ENCODE results near the gene ITGB4. TPM values are rescaled to one million over a fixed set of nuclear protein-coding genes. Genes with fewer than 3 reads are reported as not detected.
"Not testable (repeated sequence)": the region's sequence is repeated elsewhere in the genome, so short reads cannot be mapped to it uniquely, and the experiment has no call there.

Gene ITGB4
- total RNA-seq, 6 donors from 2014 or later, result 16.8 to 75.2 (median 41.2) TPM

- WGBS, 2 donors, result 93 to 94% methylated on average over 3 to 27 of the region's 29 CpGs
- Histone ChIP-seq H3K36me3 (peaks cover 3 to 46% (median 15%) of the 10 kb centered on the region in 4 donors), H3K9me3 (no peaks in the 10 kb centered on the region), H3K27ac (no peak overlapping the region), H3K4me3 (no peak overlapping the region), H3K4me1 (peaks cover 14 to 23% (median 19%) of the 10 kb centered on the region in 4 donors), H3K27me3 (no peaks in the 10 kb centered on the region)
- ATAC-seq (ENCODE audit: low FRiP score in 2 of 2) (no peak), DNase-seq (no peak)
- TF ChIP-seq, protein P1, sequence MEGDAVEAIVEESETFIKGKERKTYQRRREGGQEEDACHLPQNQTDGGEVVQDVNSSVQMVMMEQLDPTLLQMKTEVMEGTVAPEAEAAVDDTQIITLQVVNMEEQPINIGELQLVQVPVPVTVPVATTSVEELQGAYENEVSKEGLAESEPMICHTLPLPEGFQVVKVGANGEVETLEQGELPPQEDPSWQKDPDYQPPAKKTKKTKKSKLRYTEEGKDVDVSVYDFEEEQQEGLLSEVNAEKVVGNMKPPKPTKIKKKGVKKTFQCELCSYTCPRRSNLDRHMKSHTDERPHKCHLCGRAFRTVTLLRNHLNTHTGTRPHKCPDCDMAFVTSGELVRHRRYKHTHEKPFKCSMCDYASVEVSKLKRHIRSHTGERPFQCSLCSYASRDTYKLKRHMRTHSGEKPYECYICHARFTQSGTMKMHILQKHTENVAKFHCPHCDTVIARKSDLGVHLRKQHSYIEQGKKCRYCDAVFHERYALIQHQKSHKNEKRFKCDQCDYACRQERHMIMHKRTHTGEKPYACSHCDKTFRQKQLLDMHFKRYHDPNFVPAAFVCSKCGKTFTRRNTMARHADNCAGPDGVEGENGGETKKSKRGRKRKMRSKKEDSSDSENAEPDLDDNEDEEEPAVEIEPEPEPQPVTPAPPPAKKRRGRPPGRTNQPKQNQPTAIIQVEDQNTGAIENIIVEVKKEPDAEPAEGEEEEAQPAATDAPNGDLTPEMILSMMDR (IDR thresholded peaks at IDR 0.05), result no peak
- TF ChIP-seq POLR2AphosphoS5 (IDR thresholded peaks at IDR 0.05) (no peak), EP300 (IDR thresholded peaks at IDR 0.05) (no peak), POLR2A (IDR thresholded peaks at IDR 0.05) (no peak)
Measured at GRCh38 chr17:75756451-75757085, 35.3 kb downstream of the ITGB4 start.

DNA sequence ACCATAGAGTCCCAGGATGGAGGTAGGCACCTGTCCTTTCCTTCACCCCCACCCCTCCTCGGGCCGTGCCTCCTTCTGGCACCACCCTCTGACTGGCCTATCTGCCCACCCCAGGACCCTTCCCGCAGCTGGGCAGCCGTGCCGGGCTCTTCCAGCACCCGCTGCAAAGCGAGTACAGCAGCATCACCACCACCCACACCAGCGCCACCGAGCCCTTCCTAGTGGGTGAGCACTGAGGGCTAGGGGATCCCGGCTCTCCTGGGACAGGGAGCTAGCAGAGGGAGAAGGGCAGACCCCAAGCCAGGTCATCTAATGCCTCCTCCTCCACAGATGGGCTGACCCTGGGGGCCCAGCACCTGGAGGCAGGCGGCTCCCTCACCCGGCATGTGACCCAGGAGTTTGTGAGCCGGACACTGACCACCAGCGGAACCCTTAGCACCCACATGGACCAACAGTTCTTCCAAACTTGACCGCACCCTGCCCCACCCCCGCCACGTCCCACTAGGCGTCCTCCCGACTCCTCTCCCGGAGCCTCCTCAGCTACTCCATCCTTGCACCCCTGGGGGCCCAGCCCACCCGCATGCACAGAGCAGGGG lies 35.9 kb downstream of the ITGB4 start:
- ATAC-seq (ENCODE audit: low FRiP score in 2 of 2), result no peak
- 91 to 93% methylated on average over 17 to 20 of the region's 21 CpGs for WGBS, 2 donors

DNA sequence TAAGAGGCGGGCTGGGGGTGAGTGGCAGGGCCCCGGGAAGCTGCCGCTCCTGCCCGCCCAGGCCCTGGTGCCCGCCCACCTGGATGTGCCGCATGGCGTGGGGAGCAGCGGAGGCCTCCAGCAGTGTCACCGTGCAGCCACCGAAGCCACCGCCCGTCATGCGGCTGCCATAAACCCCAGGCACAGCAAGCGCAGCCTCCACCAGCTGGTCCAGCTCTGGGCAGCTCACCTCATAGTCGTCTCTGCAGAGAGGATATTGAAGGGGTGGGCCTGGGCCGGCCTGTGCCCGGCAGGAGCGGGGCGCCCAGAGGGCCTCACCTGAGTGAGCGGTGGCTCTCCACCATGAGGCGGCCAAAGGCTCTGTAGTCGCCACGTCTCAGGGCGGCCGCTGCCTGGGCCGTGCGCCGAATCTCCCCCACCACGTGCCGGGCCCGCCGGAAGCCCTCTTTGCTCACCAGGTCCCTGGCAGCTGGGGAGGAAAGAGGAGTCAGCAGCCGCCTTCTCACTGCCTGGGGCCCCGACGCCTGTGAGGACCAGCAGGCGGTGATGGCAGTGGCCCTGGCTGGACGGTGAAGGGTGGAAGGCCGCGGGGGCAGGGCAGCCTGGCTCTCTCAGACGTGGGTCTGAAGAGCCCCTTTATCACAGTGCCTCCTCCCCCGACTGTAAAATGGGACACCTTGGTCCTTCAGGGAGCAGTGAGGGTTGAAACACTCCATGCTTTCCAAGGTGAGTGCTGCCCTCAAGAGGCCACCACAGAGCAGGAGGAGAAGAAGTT lies 37.1 kb downstream of the ITGB4 start:
- H3K36me3 ChIP-seq, result peaks cover 3 to 47% (median 19%) of the 10 kb centered on the region in 4 donors
- peak in 1 of 2 donors; percentile 83 for DNase-seq

More for the DNA sequence above, 35.9 kb downstream of the ITGB4 start:
- peaks cover 14 to 23% (median 19%) of the 10 kb centered on the region in 4 donors for H3K4me1 ChIP-seq
- TF ChIP-seq POLR2A (IDR thresholded peaks at IDR 0.05), result no peak
- TF ChIP-seq POLR2AphosphoS5 (IDR thresholded peaks at IDR 0.05), result no peak
- TF ChIP-seq, protein P1 (IDR thresholded peaks at IDR 0.05), result no peak
- TF ChIP-seq EP300 (IDR thresholded peaks at IDR 0.05), result no peak
- DNase-seq, result no peak
- H3K27me3 ChIP-seq, result no peaks in the 10 kb centered on the region
- peaks cover 3 to 41% (median 15%) of the 10 kb centered on the region in 4 donors for H3K36me3 ChIP-seq
- H3K4me3 ChIP-seq, result no peak overlapping the region
- no peak overlapping the region for H3K27ac ChIP-seq
- H3K9me3 ChIP-seq, result no peaks in the 10 kb centered on the region

GRCh38 chr17:75759457-75759856 lies 38.2 kb downstream of the ITGB4 start:
- peak overlapping the region in 1 of 4 donors; percentile 29 for H3K27ac ChIP-seq
- no peak for ATAC-seq (ENCODE audit: low FRiP score in 2 of 2)
- no peak overlapping the region for H3K4me3 ChIP-seq
- peaks cover 3 to 47% (median 19%) of the 10 kb centered on the region in 4 donors for H3K36me3 ChIP-seq
- peaks cover 10 to 24% (median 14%) of the 10 kb centered on the region in 4 donors for H3K4me1 ChIP-seq
- H3K9me3 ChIP-seq, result no peaks in the 10 kb centered on the region
- no peaks in the 10 kb centered on the region for H3K27me3 ChIP-seq
- DNase-seq, result no peak
- 80 to 84% methylated on average over 3 of the region's 3 CpGs for WGBS, 2 donors
- no peak for TF ChIP-seq EP300 (IDR thresholded peaks at IDR 0.05)

More for the DNA sequence above, 37.1 kb downstream of the ITGB4 start:
- Histone ChIP-seq H3K9me3 (no peaks in the 10 kb centered on the region), H3K27me3 (no peaks in the 10 kb centered on the region), H3K4me3 (no peak overlapping the region), H3K4me1 (peaks cover 11 to 24% (median 15%) of the 10 kb centered on the region in 4 donors), H3K27ac (no peak overlapping the region)
- 89% methylated on average over 25 of the region's 41 CpGs; no CpG with 5 or more reads in 1 of the 2 donors for WGBS, 2 donors
- TF ChIP-seq, protein P1 (IDR thresholded peaks at IDR 0.05), result no peak
- TF ChIP-seq EP300 (IDR thresholded peaks at IDR 0.05) (no peak), POLR2A (IDR thresholded peaks at IDR 0.05) (no peak), POLR2AphosphoS5 (IDR thresholded peaks at IDR 0.05) (no peak)
- no peak for ATAC-seq (ENCODE audit: low FRiP score in 2 of 2)

DNA sequence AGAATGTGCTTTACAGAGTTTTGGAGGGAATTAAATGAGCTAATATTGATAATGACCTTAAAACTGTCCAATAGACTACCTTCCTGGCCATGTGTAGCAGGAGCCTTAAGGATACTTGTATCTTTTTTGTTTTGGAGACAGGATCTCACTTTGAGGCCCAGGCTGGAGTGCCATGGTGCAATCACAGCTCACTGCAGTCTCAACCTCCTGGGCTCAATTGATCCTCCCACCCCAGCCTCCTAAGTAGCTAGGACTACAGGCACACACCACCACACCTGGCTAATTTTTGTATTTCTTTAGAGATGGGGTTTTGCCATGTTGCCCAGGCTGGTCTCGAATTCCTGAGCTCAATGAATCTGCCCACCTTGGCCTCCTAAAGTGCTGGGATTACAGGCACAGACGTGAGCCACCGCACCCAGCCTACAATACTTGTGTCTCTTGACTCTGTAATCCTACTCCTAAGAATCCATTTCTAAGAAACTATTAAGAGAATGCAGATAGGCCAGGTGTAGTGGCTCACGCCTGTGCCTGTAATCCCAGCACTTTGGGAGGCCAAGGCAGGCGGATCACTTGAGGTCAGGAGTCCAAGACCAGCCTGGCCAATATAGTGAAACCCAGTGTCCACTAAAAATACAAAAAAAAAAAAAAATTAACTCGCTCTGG lies 38.9 kb downstream of the ITGB4 start:
- Histone ChIP-seq H3K36me3 (peaks cover 3 to 44% (median 19%) of the 10 kb centered on the region in 4 donors), H3K4me1 (peaks cover 9 to 28% (median 16%) of the 10 kb centered on the region in 4 donors), H3K27ac (peak overlapping the region in 1 of 4 donors; percentile 29)
- not testable (repeated sequence) for DNase-seq; H3K27me3 ChIP-seq; ATAC-seq (ENCODE audit: low FRiP score in 2 of 2); H3K4me3 ChIP-seq; H3K9me3 ChIP-seq
- 82 to 88% methylated on average over 5 to 6 of the region's 6 CpGs for WGBS, 2 donors

Measured in upper lobe of left lung (tissue), 6 donors.